D721Med (cell line): ENCODE results near the gene ZNF451.

ENCODE experiments used
- DNase-seq: peaks from one replicate; pipeline ENCODE4 v3.0.0; 2011; ENCODE audit warnings: low spot score; ENCODE audit not compliant: insufficient read length
- FAIRE-seq: peaks from 2 replicates; lab custom pipeline; 2011; peaks lifted over from hg19 to GRCh38; lab: Jason Lieb, UNC
- CTCF ChIP-seq: IDR thresholded peaks from 2 replicates; pipeline ENCODE4 v1.5.1; 2012; ENCODE audit warnings: mild to moderate bottlenecking, control low read depth; ENCODE audit not compliant: insufficient read depth; ENCODE audit errors: missing control alignments

Gene ZNF451

GRCh38 chr6:57068061-57068460 lies 21.9 kb upstream of the ZNF451 start:
- no peak for TF ChIP-seq CTCF
- FAIRE-seq: no peak
- DNase-seq: no peak

GRCh38 chr6:57069228-57069627 lies 20.8 kb upstream of the ZNF451 start:
- no peak for TF ChIP-seq CTCF
- DNase-seq (no peak), FAIRE-seq (no peak)

GRCh38 chr6:57069920-57070331 lies 20.1 kb upstream of the ZNF451 start:
- TF ChIP-seq CTCF: no peak
- FAIRE-seq (no peak), DNase-seq (no peak)

GRCh38 chr6:57072108-57072507 lies 17.9 kb upstream of the ZNF451 start:
- DNase-seq: no peak
- FAIRE-seq: no peak
- no peak for TF ChIP-seq CTCF

GRCh38 chr6:57074383-57074782 lies 15.6 kb upstream of the ZNF451 start:
- DNase-seq (no peak), FAIRE-seq (no peak)
- no peak for TF ChIP-seq CTCF

- FAIRE-seq: no peak
- DNase-seq: no peak
- TF ChIP-seq CTCF: no peak
Observed at GRCh38 chr6:57075092-57075491, 14.9 kb upstream of the ZNF451 start.

GRCh38 chr6:57078531-57079207 lies 11.3 kb upstream of the ZNF451 start:
- DNase-seq (no peak), FAIRE-seq (no peak)
- no peak for TF ChIP-seq CTCF
